K562 (cell line): ENCODE data around the gene KRTAP29-1. TPM values are rescaled to one million over a fixed set of nuclear protein-coding genes. Genes with fewer than 3 reads are reported as not detected.

Experiments used
- ATAC-seq: fragments of 200-7000 bp; cut with Tn5 transposase; 3 replicates; pipeline ENCODE4 v1.9.1; 2020; ENCODE audit warnings: moderate library complexity
- BruUV-seq: library from RNA; stranded (reverse); fragments of 400-500 nt; replicated peaks from 2 replicates; lab custom pipeline; 2021; lab: Mats Ljungman, UMichigan
- CTCF ChIA-PET: fragments of 300-600 bp; formaldehyde crosslinking; extraction: SDS; loops from one replicate; lab custom pipeline; 2021; ENCODE audit warnings: low intra/inter-chr PET ratio; lab: Yijun Ruan, JAX
- POLR2A ChIA-PET: fragments of 300-600, 350-650 bp; sonication (Branson Sonifier 250); formaldehyde crosslinking; extraction: SDS; loops from one replicate; lab custom pipeline; 2021; ENCODE audit warnings: antibody characterized with exemption, inconsistent platforms; lab: Yijun Ruan, JAX
- DNase-seq, 4 experiments: peaks; one replicate each; pipeline versions ENCODE4 v3.0.0 to v3.0.0-alpha.2; 2011 to 2018; ENCODE audit warnings: low spot score in 3 of 4, mixed read lengths in 3 of 4; ENCODE audit errors: extremely low read depth in 1 of 4
- FAIRE-seq: peaks from 2 replicates; lab custom pipeline; 2011; peaks lifted over from hg19 to GRCh38; lab: Jason Lieb, UNC
- H2AFZ ChIP-seq: 2 replicates; pipeline ENCODE4 v1.6.0; 2011; ENCODE audit warnings: low read depth, low read length, control low read depth, inconsistent platforms
- H3K27ac ChIP-seq: fragments of 200-600 bp; 3 replicates; pipeline ENCODE4 v1.8.0; 2011; ENCODE audit warnings: low read depth, mild to moderate bottlenecking, control low read depth, inconsistent platforms, low read length, moderate library complexity, mixed read lengths; ENCODE audit errors: extremely low read depth
- H3K27me3 ChIP-seq, 2 experiments: fragments of 300-600 bp in 1 of 2; 2 replicates in 1 of 2; 3 replicates in 1 of 2; pipeline versions ENCODE4 v1.6.0 to v1.8.0; 2011; ENCODE audit warnings: inconsistent platforms in 2 of 2, low read length in 2 of 2, mild to moderate bottlenecking in 1 of 2, mixed read lengths in 1 of 2, moderate library complexity in 1 of 2; ENCODE audit not compliant: control insufficient read depth in 2 of 2, insufficient read depth in 2 of 2
- H3K36me3 ChIP-seq: fragments of 300-600 bp; 3 replicates; pipeline ENCODE4 v1.8.0; 2011; ENCODE audit warnings: mild to moderate bottlenecking, low read length, inconsistent platforms; ENCODE audit not compliant: control insufficient read depth, insufficient read depth
- H3K4me1 ChIP-seq, 2 experiments: fragments of 200-600 bp in 1 of 2; replicated peaks in 1 of 2; 2 replicates in 1 of 2; 3 replicates in 1 of 2; pipeline versions ENCODE4 v1.5.1 to v1.8.0; 2011; ENCODE audit warnings: inconsistent platforms in 2 of 2, low read length in 2 of 2, mild to moderate bottlenecking in 1 of 2, mixed read lengths in 1 of 2, moderate library complexity in 1 of 2; ENCODE audit not compliant: control insufficient read depth in 2 of 2, insufficient read depth in 2 of 2
- H3K4me2 ChIP-seq: 2 replicates; pipeline ENCODE4 v1.6.1; 2011; ENCODE audit warnings: low read length, control low read depth, inconsistent platforms, mixed read lengths; ENCODE audit not compliant: insufficient read depth
- H3K4me3 ChIP-seq: fragments of 200-600 bp; sonication (generic), shearing (Covaris generic); 2 replicates; pipeline ENCODE4 v1.5.1; 2016; ENCODE audit warnings: control low read depth, inconsistent platforms
- H3K79me2 ChIP-seq: fragments of 200-600 bp; 3 replicates; pipeline ENCODE4 v1.8.0; 2011; ENCODE audit warnings: low read length, inconsistent platforms; ENCODE audit not compliant: control insufficient read depth, insufficient read depth
- H3K9ac ChIP-seq, 2 experiments: 2 replicates each; pipeline versions ENCODE4 v1.6.0 to v1.6.1; 2011; ENCODE audit warnings: low read depth in 2 of 2, low read length in 2 of 2, control low read depth in 1 of 2, inconsistent platforms in 1 of 2, mild to moderate bottlenecking in 1 of 2, mixed read lengths in 1 of 2; ENCODE audit not compliant: insufficient read depth in 1 of 2
- H3K9me1 ChIP-seq: one replicate; pipeline ENCODE4 v1.6.0; 2011; ENCODE audit warnings: inconsistent platforms, mild to moderate bottlenecking, low read length, moderate library complexity; ENCODE audit not compliant: control insufficient read depth, insufficient read depth
- H3K9me3 ChIP-seq: replicated peaks from 2 replicates; pipeline ENCODE4 v1.5.1; 2011; ENCODE audit warnings: low read depth, low read length, inconsistent platforms; ENCODE audit not compliant: control insufficient read depth, insufficient read depth
- H4K20me1 ChIP-seq: replicated peaks from 2 replicates; pipeline ENCODE4 v1.6.1; 2011; ENCODE audit warnings: low read length, inconsistent platforms, mixed read lengths; ENCODE audit not compliant: control insufficient read depth, insufficient read depth
- CEBPB ChIP-seq: fragments of 450-650 bp; IDR thresholded peaks from 2 replicates; pipeline ENCODE4 v1.6.1; 2016; ENCODE audit warnings: missing genetic modification characterization, missing compliant biosample characterization
- HDAC6 ChIP-seq: IDR thresholded peaks from 2 replicates; pipeline ENCODE4 v1.6.1; 2012; ENCODE audit warnings: low read depth, mild to moderate bottlenecking, control low read depth, inconsistent platforms, low read length, moderate library complexity
- KLF16 ChIP-seq: IDR thresholded peaks from 2 replicates; pipeline ENCODE4 v1.6.1; 2016; ENCODE audit warnings: antibody characterized with exemption
- NELFE ChIP-seq: IDR thresholded peaks from 2 replicates; pipeline ENCODE4 v1.6.1; 2011; ENCODE audit warnings: mild to moderate bottlenecking; ENCODE audit not compliant: insufficient read depth, insufficient read length
- SNIP1 ChIP-seq: fragments of 450-650 bp; IDR thresholded peaks from 2 replicates; pipeline ENCODE4 v1.7.1; 2017; ENCODE audit warnings: low read depth, mild to moderate bottlenecking
- SRSF3 ChIP-seq: fragments of 200-400 bp; formaldehyde crosslinking; IDR thresholded peaks from 2 replicates; pipeline ENCODE4 v1.6.1; 2016; ENCODE audit warnings: mild to moderate bottlenecking, low read length, moderate library complexity; ENCODE audit not compliant: insufficient read depth
- TAF1 ChIP-seq: IDR thresholded peaks from 2 replicates; pipeline ENCODE4 v1.6.1; 2011; ENCODE audit warnings: mild to moderate bottlenecking, low read length, moderate library complexity; ENCODE audit not compliant: insufficient read depth, control insufficient read depth, severe bottlenecking; ENCODE audit errors: extremely low read depth
- XRCC5 ChIP-seq: fragments of 200-400 bp; formaldehyde crosslinking; IDR thresholded peaks from 2 replicates; pipeline ENCODE4 v1.6.1; 2017; ENCODE audit warnings: low read depth, mild to moderate bottlenecking, low read length
- ZFP36 ChIP-seq: fragments of 150-350 bp; IDR thresholded peaks from 2 replicates; pipeline ENCODE4 v1.6.1; 2018; ENCODE audit warnings: low read length, low read depth; ENCODE audit not compliant: partially characterized antibody
- ZNF316 ChIP-seq: fragments of 450-650 bp; IDR thresholded peaks from 2 replicates; pipeline ENCODE4 v1.6.1; 2016
- WGBS: fragments of 100-300 bp; shearing (Covaris generic); methylation state at CpG from one replicate; pipeline ENCODE4 v1.1.6; 2016; ENCODE audit warnings: low coverage, mixed read lengths; ENCODE audit not compliant: insufficient coverage; ENCODE audit errors: missing lambda C conversion rate; 5-methylcytosine and 5-hydroxymethylcytosine counted together
- in situ Hi-C: fragments of 300-500 bp; cut with MboI; formaldehyde crosslinking; loops from 4 replicates; pipeline ENCODE4 v1.15.0; 2018; ENCODE audit warnings: inconsistent platforms, mixed read lengths
- intact Hi-C: fragments of 100-400 bp; cut with micrococcal nuclease; formaldehyde crosslinking; loops from 2 replicates; pipeline ENCODE4 v1.14.2; 2022
- polyA plus RNA-seq, 8 experiments: library from polyadenylated mRNA; depleted of rRNA in 4 of 8; stranded (reverse) in 5 of 8; unstranded in 3 of 8; fragments of >200 nt; fragmentation: Nextera tagmentation in 2 of 8; fragmentation: Illumina TruSeq in 1 of 8; extraction: Ambion mirVana in 2 of 8; extraction: Trizol in 1 of 8; gene quantifications; 2 replicates each; pipeline versions ENCODE4 v1.2.1 to v1.2.3, GENCODE V29; 2011 to 2014; ENCODE audit warnings: inconsistent platforms in 1 of 8, missing spikeins in 1 of 8
- total RNA-seq, 7 experiments: library from RNA; depleted of rRNA in 6 of 7; stranded (reverse); fragments of >200 nt in 6 of 7; fragmentation: Illumina TruSeq in 2 of 7; extraction: Trizol in 2 of 7; gene quantifications; 2 replicates each; pipeline versions ENCODE4 v1.2.1 to v1.2.3, GENCODE V29; 2011 to 2021; ENCODE audit warnings: low replicate concordance in 1 of 7
- TF ChIP-seq, protein P1 (sequence below), 2 experiments: fragments of 450-650 bp; conservative IDR thresholded peaks; 2 replicates each; pipeline ENCODE4 v1.6.1; 2017; ENCODE audit warnings: mild to moderate bottlenecking in 2 of 2, moderate library complexity in 2 of 2
- TF ChIP-seq, protein P2 (sequence below): fragments of 450-650 bp; IDR thresholded peaks from 2 replicates; pipeline ENCODE4 v1.6.1; 2018; ENCODE audit warnings: mild to moderate bottlenecking, low read depth; ENCODE audit not compliant: partially characterized antibody
- TF ChIP-seq, protein P3 (sequence below): sonication (generic); formaldehyde crosslinking; IDR thresholded peaks from 2 replicates; pipeline ENCODE4 v1.8.0; 2022; ENCODE audit warnings: missing genetic modification reagents, mild to moderate bottlenecking, borderline replicate concordance
- TF ChIP-seq, protein P4 (sequence below): fragments of 450-650 bp; formaldehyde crosslinking; IDR thresholded peaks from 2 replicates; pipeline ENCODE4 v1.4.0; 2020; ENCODE audit warnings: mild to moderate bottlenecking, moderate library complexity

The KRTAP29-1 gene
- total and polyA plus RNA-seq, 9 of the 15 experiments (the other 6 are each of a cell fraction or from before 2014, with no cell fraction given): not detected

DNA sequence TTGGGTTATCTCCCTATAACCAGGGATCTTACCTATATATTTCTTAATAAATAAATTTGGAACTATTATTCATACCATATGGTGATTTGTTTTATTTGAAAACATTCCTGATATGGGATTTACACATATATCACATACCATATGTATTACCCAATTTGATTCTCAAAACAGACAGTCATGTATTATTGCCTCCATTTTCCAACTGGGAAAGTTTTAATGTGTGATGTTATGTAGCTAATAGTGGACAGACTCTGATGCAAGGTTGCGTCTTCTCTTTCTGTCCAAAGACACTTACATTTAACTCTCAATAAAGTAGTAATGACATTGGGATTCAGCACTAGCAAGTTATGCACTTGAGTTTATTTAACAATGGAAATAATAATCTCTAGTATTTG, 46.4 kb downstream of the KRTAP29-1 start:
- no peak overlapping the region for H2AFZ ChIP-seq
- ATAC-seq: no peak
- peaks cover 0 to 2% of the 10 kb centered on the region in 2 experiments; a peak in 1 of 5 replicates for H3K27me3 ChIP-seq
- no peaks in the 10 kb centered on the region for H3K9me3 ChIP-seq
- ChIA-PET POLR2A (no interaction called here), CTCF (no interaction called here)
- no peak overlapping the region for H3K9ac ChIP-seq
- intact Hi-C loops (no loop called here), in situ Hi-C loops (no loop called here)
- no peak overlapping the region for H3K4me3 ChIP-seq
- BruUV-seq: no TSS peak
- DNase-seq: no peak
- H3K4me1 ChIP-seq: no peaks in the 10 kb centered on the region
- H3K9me1 ChIP-seq: no peaks in the 10 kb centered on the region
- no peak overlapping the region for H3K27ac ChIP-seq
- no peaks in the 10 kb centered on the region for H3K79me2 ChIP-seq
- WGBS: 0% methylated on average over 1 of the region's 1 CpG
- H3K36me3 ChIP-seq: no peaks in the 10 kb centered on the region
- FAIRE-seq: no peak
- H4K20me1 ChIP-seq: no peaks in the 10 kb centered on the region
- no peak overlapping the region for H3K4me2 ChIP-seq
- TF ChIP-seq KLF16 (no peak), CEBPB (tag) (no peak), ZFP36 (no peak), SNIP1 (no peak), SRSF3 (no peak), ZNF316 (no peak), XRCC5 (no peak), HDAC6 (no peak), TAF1 (no peak), NELFE (no peak)
- TF ChIP-seq, protein P1, sequence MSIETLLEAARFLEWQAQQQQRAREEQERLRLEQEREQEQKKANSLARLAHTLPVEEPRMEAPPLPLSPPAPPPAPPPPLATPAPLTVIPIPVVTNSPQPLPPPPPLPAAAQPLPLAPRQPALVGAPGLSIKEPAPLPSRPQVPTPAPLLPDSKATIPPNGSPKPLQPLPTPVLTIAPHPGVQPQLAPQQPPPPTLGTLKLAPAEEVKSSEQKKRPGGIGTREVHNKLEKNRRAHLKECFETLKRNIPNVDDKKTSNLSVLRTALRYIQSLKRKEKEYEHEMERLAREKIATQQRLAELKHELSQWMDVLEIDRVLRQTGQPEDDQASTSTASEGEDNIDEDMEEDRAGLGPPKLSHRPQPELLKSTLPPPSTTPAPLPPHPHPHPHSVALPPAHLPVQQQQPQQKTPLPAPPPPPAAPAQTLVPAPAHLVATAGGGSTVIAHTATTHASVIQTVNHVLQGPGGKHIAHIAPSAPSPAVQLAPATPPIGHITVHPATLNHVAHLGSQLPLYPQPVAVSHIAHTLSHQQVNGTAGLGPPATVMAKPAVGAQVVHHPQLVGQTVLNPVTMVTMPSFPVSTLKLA (conservative IDR thresholded peaks at IDR 0.05): no peak
- TF ChIP-seq, protein P2, sequence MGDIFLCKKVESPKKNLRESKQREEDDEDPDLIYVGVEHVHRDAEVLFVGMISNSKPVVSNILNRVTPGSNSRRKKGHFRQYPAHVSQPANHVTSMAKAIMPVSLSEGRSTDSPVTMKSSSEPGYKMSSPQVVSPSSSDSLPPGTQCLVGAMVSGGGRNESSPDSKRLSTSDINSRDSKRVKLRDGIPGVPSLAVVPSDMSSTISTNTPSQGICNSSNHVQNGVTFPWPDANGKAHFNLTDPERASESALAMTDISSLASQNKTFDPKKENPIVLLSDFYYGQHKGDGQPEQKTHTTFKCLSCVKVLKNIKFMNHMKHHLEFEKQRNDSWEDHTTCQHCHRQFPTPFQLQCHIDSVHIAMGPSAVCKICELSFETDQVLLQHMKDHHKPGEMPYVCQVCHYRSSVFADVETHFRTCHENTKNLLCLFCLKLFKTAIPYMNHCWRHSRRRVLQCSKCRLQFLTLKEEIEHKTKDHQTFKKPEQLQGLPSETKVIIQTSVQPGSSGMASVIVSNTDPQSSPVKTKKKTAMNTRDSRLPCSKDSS: no peak
- TF ChIP-seq, protein P3, sequence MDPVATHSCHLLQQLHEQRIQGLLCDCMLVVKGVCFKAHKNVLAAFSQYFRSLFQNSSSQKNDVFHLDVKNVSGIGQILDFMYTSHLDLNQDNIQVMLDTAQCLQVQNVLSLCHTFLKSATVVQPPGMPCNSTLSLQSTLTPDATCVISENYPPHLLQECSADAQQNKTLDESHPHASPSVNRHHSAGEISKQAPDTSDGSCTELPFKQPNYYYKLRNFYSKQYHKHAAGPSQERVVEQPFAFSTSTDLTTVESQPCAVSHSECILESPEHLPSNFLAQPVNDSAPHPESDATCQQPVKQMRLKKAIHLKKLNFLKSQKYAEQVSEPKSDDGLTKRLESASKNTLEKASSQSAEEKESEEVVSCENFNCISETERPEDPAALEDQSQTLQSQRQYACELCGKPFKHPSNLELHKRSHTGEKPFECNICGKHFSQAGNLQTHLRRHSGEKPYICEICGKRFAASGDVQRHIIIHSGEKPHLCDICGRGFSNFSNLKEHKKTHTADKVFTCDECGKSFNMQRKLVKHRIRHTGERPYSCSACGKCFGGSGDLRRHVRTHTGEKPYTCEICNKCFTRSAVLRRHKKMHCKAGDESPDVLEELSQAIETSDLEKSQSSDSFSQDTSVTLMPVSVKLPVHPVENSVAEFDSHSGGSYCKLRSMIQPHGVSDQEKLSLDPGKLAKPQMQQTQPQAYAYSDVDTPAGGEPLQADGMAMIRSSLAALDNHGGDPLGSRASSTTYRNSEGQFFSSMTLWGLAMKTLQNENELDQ (CRISPR knock-in tag): no peak
- TF ChIP-seq, protein P4, sequence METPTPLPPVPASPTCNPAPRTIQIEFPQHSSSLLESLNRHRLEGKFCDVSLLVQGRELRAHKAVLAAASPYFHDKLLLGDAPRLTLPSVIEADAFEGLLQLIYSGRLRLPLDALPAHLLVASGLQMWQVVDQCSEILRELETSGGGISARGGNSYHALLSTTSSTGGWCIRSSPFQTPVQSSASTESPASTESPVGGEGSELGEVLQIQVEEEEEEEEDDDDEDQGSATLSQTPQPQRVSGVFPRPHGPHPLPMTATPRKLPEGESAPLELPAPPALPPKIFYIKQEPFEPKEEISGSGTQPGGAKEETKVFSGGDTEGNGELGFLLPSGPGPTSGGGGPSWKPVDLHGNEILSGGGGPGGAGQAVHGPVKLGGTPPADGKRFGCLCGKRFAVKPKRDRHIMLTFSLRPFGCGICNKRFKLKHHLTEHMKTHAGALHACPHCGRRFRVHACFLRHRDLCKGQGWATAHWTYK: no peak
- TF ChIP-seq, all 486 proteins: peak for 0
